Activated naive CD4-positive, alpha-beta T cell treated with anti-CD3 and anti-CD28 coated beads, Interleukin-2, amount 50 U/mL, for 72 hours (primary cell): ENCODE data around the gene LBR. TPM values are rescaled to one million over a fixed set of nuclear protein-coding genes. Genes with fewer than 3 reads are reported as not detected.

Experiments
- ATAC-seq, 2 donors: fragments of 150-1000 bp; cut with Tn5 transposase; 2 replicates each; pipeline ENCODE4 v1.10.0; 2021; ENCODE audit warnings: mild to moderate bottlenecking in 2 of 2, moderate library complexity in 2 of 2
- DNase-seq, 2 donors: peaks; one replicate each; pipeline ENCODE4 v3.0.0; 2021 to 2022; ENCODE audit warnings: low spot score in 2 of 2
- H3K27ac Mint-ChIP-seq, 2 donors: one replicate each; pipeline ENCODE4 v1.8.0; 2022; ENCODE audit warnings: mild to moderate bottlenecking in 2 of 2, mixed read lengths in 2 of 2
- H3K36me3 Mint-ChIP-seq, 2 donors: one replicate each; pipeline ENCODE4 v1.8.0; 2022; ENCODE audit warnings: mixed read lengths in 2 of 2
- H3K9me3 Mint-ChIP-seq, 2 donors: one replicate each; pipeline ENCODE4 v1.8.0; 2022; ENCODE audit warnings: mixed read lengths in 2 of 2
- total RNA-seq, 2 donors: library from RNA; stranded (reverse); gene quantifications; one replicate each; pipeline ENCODE4 v1.2.3, GENCODE V29; 2022

LBR gene
- total RNA-seq, 2 donors from 2014 or later, result 161 to 174 TPM

GRCh38 chr1:225374996-225375395, 52.8 kb downstream of the LBR start:
- H3K36me3 Mint-ChIP-seq, result no peaks in the 10 kb centered on the region

GRCh38 chr1:225373155-225373554, 54.7 kb downstream of the LBR start:
- DNase-seq, result no peak
- Mint-ChIP-seq H3K27ac (no peak overlapping the region), H3K9me3 (no peaks in the 10 kb centered on the region), H3K36me3 (no peaks in the 10 kb centered on the region)
- no peak for ATAC-seq

More at GRCh38 chr1:225374996-225375395, 52.8 kb downstream of the LBR start:
- no peaks in the 10 kb centered on the region for H3K9me3 Mint-ChIP-seq
- H3K27ac Mint-ChIP-seq, result no peak overlapping the region
- ATAC-seq, result no peak
- no peak for DNase-seq

- no peak for ATAC-seq
These were observed 56.4 kb downstream of the LBR start for GRCh38 chr1:225371366-225372010.

GRCh38 chr1:225368036-225368552, 59.7 kb downstream of the LBR start:
- Mint-ChIP-seq H3K36me3 (no peaks in the 10 kb centered on the region), H3K27ac (no peak overlapping the region), H3K9me3 (no peaks in the 10 kb centered on the region)
- no peak for ATAC-seq
- no peak for DNase-seq

More at GRCh38 chr1:225371366-225372010, 56.4 kb downstream of the LBR start:
- Mint-ChIP-seq H3K36me3 (no peaks in the 10 kb centered on the region), H3K27ac (no peak overlapping the region), H3K9me3 (no peaks in the 10 kb centered on the region)
- no peak for DNase-seq

- H3K9me3 Mint-ChIP-seq, result no peaks in the 10 kb centered on the region
- H3K27ac Mint-ChIP-seq, result no peak overlapping the region
- no peak for DNase-seq
These were observed 61.3 kb downstream of the LBR start for GRCh38 chr1:225366552-225366951.

GRCh38 chr1:225366018-225366417, 61.8 kb downstream of the LBR start:
- Mint-ChIP-seq H3K9me3 (no peaks in the 10 kb centered on the region), H3K27ac (no peak overlapping the region), H3K36me3 (no peaks in the 10 kb centered on the region)
- DNase-seq, result no peak
- no peak for ATAC-seq

More at GRCh38 chr1:225366552-225366951, 61.3 kb downstream of the LBR start:
- H3K36me3 Mint-ChIP-seq, result no peaks in the 10 kb centered on the region
- no peak for ATAC-seq

GRCh38 chr1:225364439-225364838, 63.4 kb downstream of the LBR start:
- no peaks in the 10 kb centered on the region for H3K36me3 Mint-ChIP-seq

GRCh38 chr1:225362805-225363204, 65.0 kb downstream of the LBR start:
- no peak overlapping the region for H3K27ac Mint-ChIP-seq
- H3K9me3 Mint-ChIP-seq, result no peaks in the 10 kb centered on the region
- no peak for ATAC-seq
- H3K36me3 Mint-ChIP-seq, result no peaks in the 10 kb centered on the region
- no peak for DNase-seq

More at GRCh38 chr1:225364439-225364838, 63.4 kb downstream of the LBR start:
- H3K27ac Mint-ChIP-seq, result no peak overlapping the region
- H3K9me3 Mint-ChIP-seq, result no peaks in the 10 kb centered on the region
- no peak for ATAC-seq
- DNase-seq, result no peak

GRCh38 chr1:225361176-225361575, 66.7 kb downstream of the LBR start:
- no peak for ATAC-seq

GRCh38 chr1:225360119-225360518, 67.7 kb downstream of the LBR start:
- no peak for ATAC-seq
- Mint-ChIP-seq H3K9me3 (no peaks in the 10 kb centered on the region), H3K36me3 (no peaks in the 10 kb centered on the region), H3K27ac (no peak overlapping the region)
- DNase-seq, result no peak

More at GRCh38 chr1:225361176-225361575, 66.7 kb downstream of the LBR start:
- H3K36me3 Mint-ChIP-seq, result no peaks in the 10 kb centered on the region
- DNase-seq, result no peak
- no peak overlapping the region for H3K27ac Mint-ChIP-seq
- no peaks in the 10 kb centered on the region for H3K9me3 Mint-ChIP-seq

GRCh38 chr1:225355863-225356262, 72.0 kb downstream of the LBR start:
- no peak for ATAC-seq
- Mint-ChIP-seq H3K27ac (no peak overlapping the region), H3K36me3 (no peaks in the 10 kb centered on the region), H3K9me3 (no peaks in the 10 kb centered on the region)
- no peak for DNase-seq

GRCh38 chr1:225354906-225355305, 72.9 kb downstream of the LBR start:
- DNase-seq (no peak), ATAC-seq (no peak)
- no peak overlapping the region for H3K27ac Mint-ChIP-seq
- H3K36me3 Mint-ChIP-seq, result no peaks in the 10 kb centered on the region
- no peaks in the 10 kb centered on the region for H3K9me3 Mint-ChIP-seq

Other genes with a start within 250 kb of the LBR start
- gene ENAH, start 225.1 kb upstream of the LBR start, total RNA-seq, result under 1 TPM; 0.09 to 0.89 TPM